22Rv1 (cell line): ENCODE measurements around the gene UVRAG.
"Not testable (repeated sequence)": the region's sequence is repeated elsewhere in the genome, so short reads cannot be mapped to it uniquely, and the experiment has no call there.

Experiments used
- H3K27ac ChIP-seq: fragments of 450-650 bp; 2 replicates; pipeline ENCODE4 v1.5.1; 2017
- ZFX ChIP-seq: fragments of 450-650 bp; IDR thresholded peaks from 2 replicates; pipeline ENCODE4 v1.6.1; 2017; ENCODE audit warnings: antibody characterized with exemption, borderline replicate concordance
- TF ChIP-seq, protein P1 (sequence below): fragments of 450-650 bp; IDR thresholded peaks from 2 replicates; pipeline ENCODE4 v1.5.1; 2017; ENCODE audit warnings: mild to moderate bottlenecking

Gene UVRAG

GRCh38 chr11:75869661-75870455 lies 54.8 kb downstream of the UVRAG start:
- TF ChIP-seq ZFX: no peak
- no peak overlapping the region for H3K27ac ChIP-seq

DNA sequence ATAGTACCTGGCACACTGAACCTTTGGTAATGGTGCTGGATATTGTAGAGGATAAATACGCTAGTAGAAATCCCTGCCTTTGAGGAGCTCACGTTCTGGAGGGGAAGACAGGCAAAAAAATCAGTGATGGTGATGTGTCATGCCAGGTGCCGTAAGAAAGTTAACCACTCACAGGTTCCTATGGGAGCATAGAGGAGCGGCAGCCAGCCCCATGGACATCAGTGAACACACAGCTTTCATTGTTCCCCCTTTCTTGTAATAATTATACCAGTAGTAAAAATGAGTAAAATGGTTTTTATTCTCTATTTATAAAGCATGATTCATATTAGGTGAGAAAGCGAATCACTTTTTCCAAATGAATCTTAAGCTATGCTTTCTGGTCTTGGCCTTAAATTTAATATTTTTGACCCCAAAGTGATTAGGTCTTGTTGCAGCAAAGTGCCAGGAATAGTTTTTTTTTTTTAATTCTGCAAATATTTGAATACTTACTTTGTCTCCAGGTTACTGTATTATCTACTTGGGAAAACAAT lies 57.9 kb downstream of the UVRAG start:
- H3K27ac ChIP-seq: no peak overlapping the region

DNA sequence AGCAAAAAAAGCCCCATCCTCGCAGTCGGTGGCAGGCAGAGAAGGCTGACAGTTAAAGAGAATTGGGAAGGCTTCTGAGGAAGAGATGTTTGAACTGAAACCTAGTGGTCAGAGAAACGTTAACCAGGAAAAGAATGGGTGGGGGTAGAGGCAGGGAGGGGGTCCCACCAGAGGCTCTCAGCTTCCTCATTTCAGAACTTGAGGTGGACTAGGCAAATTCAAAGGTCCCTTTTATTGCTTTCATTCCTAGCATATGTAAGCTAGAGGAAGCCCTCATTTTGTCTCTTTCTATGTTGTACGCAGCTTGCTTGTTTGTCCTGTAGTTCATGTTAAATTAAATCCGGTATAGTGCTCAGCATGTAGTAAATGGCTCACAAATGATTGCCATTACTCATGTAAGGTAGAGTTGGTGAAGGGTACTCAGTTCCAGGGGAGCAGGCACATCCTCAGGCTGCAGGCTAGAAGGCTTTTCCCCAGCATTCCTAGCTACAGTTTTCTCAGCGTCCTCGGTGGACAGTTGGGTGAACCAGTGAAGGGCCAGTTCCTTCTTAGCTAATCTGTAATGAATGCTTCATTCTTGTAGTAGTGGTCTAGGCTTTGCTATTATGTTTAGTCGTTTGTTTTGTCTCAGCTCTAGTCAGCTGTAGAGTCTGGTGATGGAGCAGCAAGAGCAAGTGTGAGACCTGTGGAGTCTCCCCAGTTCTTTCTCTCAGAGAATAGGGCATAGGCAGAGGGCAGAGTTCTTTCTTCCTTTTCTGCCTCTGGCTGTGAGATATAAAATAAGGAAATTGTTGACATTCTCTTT lies 58.6 kb downstream of the UVRAG start:
- H3K27ac ChIP-seq: no peak overlapping the region
- TF ChIP-seq ZFX: no peak
- TF ChIP-seq, protein P1, sequence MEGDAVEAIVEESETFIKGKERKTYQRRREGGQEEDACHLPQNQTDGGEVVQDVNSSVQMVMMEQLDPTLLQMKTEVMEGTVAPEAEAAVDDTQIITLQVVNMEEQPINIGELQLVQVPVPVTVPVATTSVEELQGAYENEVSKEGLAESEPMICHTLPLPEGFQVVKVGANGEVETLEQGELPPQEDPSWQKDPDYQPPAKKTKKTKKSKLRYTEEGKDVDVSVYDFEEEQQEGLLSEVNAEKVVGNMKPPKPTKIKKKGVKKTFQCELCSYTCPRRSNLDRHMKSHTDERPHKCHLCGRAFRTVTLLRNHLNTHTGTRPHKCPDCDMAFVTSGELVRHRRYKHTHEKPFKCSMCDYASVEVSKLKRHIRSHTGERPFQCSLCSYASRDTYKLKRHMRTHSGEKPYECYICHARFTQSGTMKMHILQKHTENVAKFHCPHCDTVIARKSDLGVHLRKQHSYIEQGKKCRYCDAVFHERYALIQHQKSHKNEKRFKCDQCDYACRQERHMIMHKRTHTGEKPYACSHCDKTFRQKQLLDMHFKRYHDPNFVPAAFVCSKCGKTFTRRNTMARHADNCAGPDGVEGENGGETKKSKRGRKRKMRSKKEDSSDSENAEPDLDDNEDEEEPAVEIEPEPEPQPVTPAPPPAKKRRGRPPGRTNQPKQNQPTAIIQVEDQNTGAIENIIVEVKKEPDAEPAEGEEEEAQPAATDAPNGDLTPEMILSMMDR: no peak

More for the DNA sequence above, 57.9 kb downstream of the UVRAG start:
- TF ChIP-seq, protein P1: no peak
- no peak for TF ChIP-seq ZFX

- H3K27ac ChIP-seq: no peak overlapping the region
- no peak for TF ChIP-seq ZFX
- TF ChIP-seq, protein P1: no peak
Measured at GRCh38 chr11:75874684-75875341, 59.8 kb downstream of the UVRAG start.

DNA sequence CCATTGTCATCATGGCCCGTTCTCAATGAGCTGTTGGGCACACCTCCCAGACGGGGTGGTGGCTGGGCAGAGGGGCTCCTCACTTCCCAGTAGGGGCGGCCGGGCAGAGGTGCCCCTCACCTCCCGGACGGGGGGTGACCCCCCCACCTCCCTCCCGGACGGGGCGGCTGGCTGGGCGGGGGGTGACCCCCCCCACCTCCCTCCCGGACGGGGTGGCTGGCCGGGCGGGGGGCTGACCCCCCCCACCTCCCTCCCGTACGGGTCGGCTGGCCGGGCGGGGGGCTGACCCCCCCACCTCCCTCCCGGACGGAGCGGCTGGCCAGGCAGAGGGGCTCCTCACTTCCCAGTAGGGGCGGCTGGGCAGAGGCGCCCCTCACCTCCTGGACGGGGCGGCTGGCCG lies 62.3 kb downstream of the UVRAG start:
- H3K27ac ChIP-seq: not testable (repeated sequence)

DNA sequence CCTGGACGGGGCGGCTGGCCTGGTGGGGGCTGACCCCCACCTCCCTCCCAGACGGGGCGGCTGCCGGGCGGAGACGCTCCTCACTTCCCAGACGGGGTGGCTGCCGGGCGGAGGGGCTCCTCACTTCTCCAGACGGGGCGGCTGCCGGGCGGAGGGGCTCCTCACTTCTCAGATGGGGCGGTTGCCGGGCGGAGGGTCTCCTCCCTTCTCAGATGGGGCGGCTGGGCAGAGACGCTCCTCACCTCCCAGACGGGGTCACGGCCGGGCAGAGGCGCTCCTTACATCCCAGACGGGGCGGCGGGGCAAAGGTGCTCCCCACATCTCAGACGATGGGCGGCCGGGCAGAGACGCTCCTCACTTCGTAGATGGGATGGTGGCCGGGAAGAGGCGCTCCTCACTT lies 62.9 kb downstream of the UVRAG start:
- not testable (repeated sequence) for H3K27ac ChIP-seq

DNA sequence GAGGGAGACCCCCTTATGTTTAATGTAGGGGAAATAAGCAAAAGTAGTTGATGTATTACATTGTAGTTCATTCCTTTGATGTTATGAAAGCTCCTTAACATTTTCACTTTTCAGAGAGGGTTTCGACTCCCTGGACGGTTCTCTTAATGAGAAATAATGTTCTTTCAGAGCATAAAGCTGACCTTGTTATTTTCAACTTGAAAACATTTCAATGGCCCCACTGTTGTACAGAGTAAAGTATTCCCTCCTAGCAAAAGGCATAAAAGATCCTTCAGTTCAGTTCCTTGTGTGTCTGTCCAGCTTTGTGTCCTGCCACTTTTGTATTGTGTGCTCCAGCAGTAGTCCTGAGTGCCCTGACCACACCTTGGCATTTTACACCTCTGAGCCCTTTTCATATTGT lies 63.9 kb downstream of the UVRAG start:
- no peak overlapping the region for H3K27ac ChIP-seq
- TF ChIP-seq, protein P1: no peak
- TF ChIP-seq ZFX: no peak

- no peak overlapping the region for H3K27ac ChIP-seq
- no peak for TF ChIP-seq ZFX
- TF ChIP-seq, protein P1: no peak
Measured at GRCh38 chr11:75879737-75880136, 64.7 kb downstream of the UVRAG start.

- not testable (repeated sequence) for H3K27ac ChIP-seq
Measured at GRCh38 chr11:75880343-75880742, 65.3 kb downstream of the UVRAG start.
